Hepatocyte (in vitro differentiated cells): ENCODE data around the gene NRXN2.

ENCODE experiments used
- CTCF ChIP-seq: fragments of 200-600 bp; sonication (generic); IDR thresholded peaks from 2 replicates; pipeline ENCODE4 v1.5.1; 2016; ENCODE audit warnings: antibody characterized with exemption, mild to moderate bottlenecking; ENCODE audit not compliant: poor library complexity
- EZH2 ChIP-seq: fragments of 200-600 bp; sonication (generic); IDR thresholded peaks from 2 replicates; pipeline ENCODE4 v1.6.1; 2016; ENCODE audit warnings: antibody characterized with exemption, mild to moderate bottlenecking, borderline replicate concordance

GRCh38 chr11:64660706-64661105, 62.3 kb downstream of the NRXN2 start:
- TF ChIP-seq CTCF: no peak
- TF ChIP-seq EZH2: no peak
